Gastrocnemius medialis (tissue), 4 donors: Measurements from ENCODE around the gene ADGRL3. TPM values are rescaled to one million over a fixed set of nuclear protein-coding genes. Genes with fewer than 3 reads are reported as not detected.

Experiments
- ATAC-seq, 2 donors: fragments of 150-250 bp; one replicate each; pipeline ENCODE4 v1.9.1; 2016
- DNase-seq, 2 donors: peaks; one replicate each; pipeline ENCODE4 v3.0.0-alpha.2; 2019
- H3K27ac ChIP-seq, 4 donors: fragments of 200-600 bp; sonication (generic); 1 replicate in 1 of 4; 2 replicates in 3 of 4; pipeline ENCODE4 v1.5.1; 2016 to 2018; ENCODE audit warnings: mild to moderate bottlenecking in 2 of 4, moderate library complexity in 1 of 4
- H3K27me3 ChIP-seq, 3 donors: fragments of 200-600 bp; sonication (generic) in 2 of 3; 1 replicate in 1 of 3; 2 replicates in 2 of 3; pipeline versions ENCODE4 v1.5.1 to v1.6.0; 2016 to 2019; ENCODE audit warnings: mild to moderate bottlenecking in 1 of 3, moderate library complexity in 1 of 3
- H3K36me3 ChIP-seq, 2 donors: fragments of 200-600 bp; sonication (generic) in 1 of 2; one replicate each; pipeline ENCODE4 v1.5.1; 2017 to 2018
- H3K4me1 ChIP-seq, 2 donors: fragments of 200-600 bp; sonication (generic) in 1 of 2; one replicate each; pipeline ENCODE4 v1.5.1; 2016 to 2017; ENCODE audit warnings: mild to moderate bottlenecking in 2 of 2
- H3K4me3 ChIP-seq, 4 donors: fragments of 200-600 bp; sonication (generic) in 3 of 4; 1 replicate in 1 of 4; 2 replicates in 3 of 4; pipeline ENCODE4 v1.5.1; 2016 to 2019; ENCODE audit warnings: mild to moderate bottlenecking in 2 of 4
- H3K9me3 ChIP-seq, 3 donors: fragments of 200-600 bp; sonication (generic) in 2 of 3; 1 replicate in 1 of 3; 2 replicates in 2 of 3; pipeline ENCODE4 v1.5.1; 2016 to 2019
- POLR2A ChIP-seq, 2 donors: fragments of 450-650 bp; IDR thresholded peaks; one replicate each; pipeline ENCODE4 v1.6.1; 2017; ENCODE audit warnings: antibody characterized with exemption in 2 of 2, mild to moderate bottlenecking in 2 of 2, moderate library complexity in 2 of 2
- in situ Hi-C, 4 donors: fragments of 200-750 bp; cut with MboI; loops; one replicate each; pipeline versions ENCODE4 v1.15.0 to v1.8.0; 2017; ENCODE audit warnings: low sequenced_read_pairs in 4 of 4
- intact Hi-C: fragments of 100-400 bp; cut with DNase I; formaldehyde crosslinking; loops from one replicate; pipeline ENCODE4 v1.15.1; 2023; ENCODE audit warnings: low total_unique reads
- total RNA-seq, 4 donors: library from RNA; depleted of rRNA; stranded (reverse); fragments of >200 nt; gene quantifications; one replicate each; pipeline versions ENCODE4 v1.1.0 to v1.2.3, GENCODE V29; 2016
- TF ChIP-seq, protein P1 (sequence below), 5 experiments: fragments of 450-650 bp in 3 of 5; fragments of 200-600 bp in 2 of 5; sonication (generic) in 2 of 5; IDR thresholded peaks in 4 of 5; conservative IDR thresholded peaks in 1 of 5; 1 replicate in 4 of 5; 2 replicates in 1 of 5; pipeline ENCODE4 v1.5.1; 2016 to 2019; ENCODE audit warnings: antibody characterized with exemption in 5 of 5, mild to moderate bottlenecking in 3 of 5, moderate library complexity in 3 of 5

Gene ADGRL3
- total RNA-seq, 4 donors from 2014 or later = 0.69 to 2.2 (median 1.1) TPM

- Histone ChIP-seq H3K4me1 (no peaks in the 10 kb centered on the region), H3K27me3 (peaks cover 27 to 36% (median 28%) of the 10 kb centered on the region in 3 donors), H3K36me3 (no peaks in the 10 kb centered on the region), H3K27ac (no peak overlapping the region), H3K9me3 (no peaks in the 10 kb centered on the region), H3K4me3 (no peak overlapping the region)
- no peak for TF ChIP-seq POLR2A (IDR thresholded peaks at IDR 0.05)
- TF ChIP-seq, protein P1, sequence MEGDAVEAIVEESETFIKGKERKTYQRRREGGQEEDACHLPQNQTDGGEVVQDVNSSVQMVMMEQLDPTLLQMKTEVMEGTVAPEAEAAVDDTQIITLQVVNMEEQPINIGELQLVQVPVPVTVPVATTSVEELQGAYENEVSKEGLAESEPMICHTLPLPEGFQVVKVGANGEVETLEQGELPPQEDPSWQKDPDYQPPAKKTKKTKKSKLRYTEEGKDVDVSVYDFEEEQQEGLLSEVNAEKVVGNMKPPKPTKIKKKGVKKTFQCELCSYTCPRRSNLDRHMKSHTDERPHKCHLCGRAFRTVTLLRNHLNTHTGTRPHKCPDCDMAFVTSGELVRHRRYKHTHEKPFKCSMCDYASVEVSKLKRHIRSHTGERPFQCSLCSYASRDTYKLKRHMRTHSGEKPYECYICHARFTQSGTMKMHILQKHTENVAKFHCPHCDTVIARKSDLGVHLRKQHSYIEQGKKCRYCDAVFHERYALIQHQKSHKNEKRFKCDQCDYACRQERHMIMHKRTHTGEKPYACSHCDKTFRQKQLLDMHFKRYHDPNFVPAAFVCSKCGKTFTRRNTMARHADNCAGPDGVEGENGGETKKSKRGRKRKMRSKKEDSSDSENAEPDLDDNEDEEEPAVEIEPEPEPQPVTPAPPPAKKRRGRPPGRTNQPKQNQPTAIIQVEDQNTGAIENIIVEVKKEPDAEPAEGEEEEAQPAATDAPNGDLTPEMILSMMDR (IDR thresholded peaks at IDR 0.05 in 4 of 5, conservative IDR thresholded peaks at IDR 0.05 in 1 of 5) = no peak
- in situ Hi-C loops = no loop called here
- ATAC-seq (no peak), DNase-seq (no peak)
- intact Hi-C loops = no loop called here
Measured at GRCh38 chr4:61198686-61199085, 1.4 kb upstream of the ADGRL3 start.

DNA sequence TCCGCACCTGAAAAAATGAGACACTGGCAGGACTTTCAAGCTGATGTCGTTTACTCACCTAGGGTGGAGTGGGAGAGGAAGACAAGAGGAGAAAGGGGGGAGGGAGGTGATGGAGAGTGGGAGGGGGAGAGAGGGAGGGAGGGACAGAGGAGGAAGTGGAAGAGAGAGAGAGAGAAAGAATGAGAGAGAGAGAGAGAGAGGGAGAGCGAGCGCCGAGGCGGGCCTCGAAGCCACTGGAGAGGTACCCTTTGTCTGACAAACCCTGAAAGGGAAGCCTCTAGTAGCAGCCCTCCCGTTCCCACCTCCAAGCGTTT lies 296 bp upstream of the ADGRL3 start:
- DNase-seq (no peak), ATAC-seq (no peak)
- Histone ChIP-seq H3K4me3 (peak overlapping the region in 3 of 4 donors; percentile 47 to 49 (median 47)), H3K9me3 (no peaks in the 10 kb centered on the region), H3K4me1 (no peaks in the 10 kb centered on the region), H3K27ac (no peak overlapping the region), H3K27me3 (peaks cover 27 to 36% (median 33%) of the 10 kb centered on the region in 3 donors), H3K36me3 (no peaks in the 10 kb centered on the region)
- TF ChIP-seq POLR2A (IDR thresholded peaks at IDR 0.05) = no peak
- TF ChIP-seq, protein P1 (IDR thresholded peaks at IDR 0.05 in 4 of 5, conservative IDR thresholded peaks at IDR 0.05 in 1 of 5) = no peak
- in situ Hi-C loops = no loop called here
- intact Hi-C loops = no loop called here

GRCh38 chr4:61200916-61201526 lies 895 bp downstream of the ADGRL3 start:
- Histone ChIP-seq H3K27me3 (peaks cover 27 to 40% (median 36%) of the 10 kb centered on the region in 3 donors), H3K4me3 (peak overlapping the region; percentile 45 to 49 (median 47)), H3K4me1 (no peaks in the 10 kb centered on the region), H3K27ac (no peak overlapping the region), H3K36me3 (no peaks in the 10 kb centered on the region), H3K9me3 (no peaks in the 10 kb centered on the region)
- TF ChIP-seq, protein P1 (IDR thresholded peaks at IDR 0.05 in 4 of 5, conservative IDR thresholded peaks at IDR 0.05 in 1 of 5) = no peak
- no peak for TF ChIP-seq POLR2A (IDR thresholded peaks at IDR 0.05)
- ATAC-seq (no peak), DNase-seq (no peak)
- in situ Hi-C loops (no loop called here), intact Hi-C loops (no loop called here)

DNA sequence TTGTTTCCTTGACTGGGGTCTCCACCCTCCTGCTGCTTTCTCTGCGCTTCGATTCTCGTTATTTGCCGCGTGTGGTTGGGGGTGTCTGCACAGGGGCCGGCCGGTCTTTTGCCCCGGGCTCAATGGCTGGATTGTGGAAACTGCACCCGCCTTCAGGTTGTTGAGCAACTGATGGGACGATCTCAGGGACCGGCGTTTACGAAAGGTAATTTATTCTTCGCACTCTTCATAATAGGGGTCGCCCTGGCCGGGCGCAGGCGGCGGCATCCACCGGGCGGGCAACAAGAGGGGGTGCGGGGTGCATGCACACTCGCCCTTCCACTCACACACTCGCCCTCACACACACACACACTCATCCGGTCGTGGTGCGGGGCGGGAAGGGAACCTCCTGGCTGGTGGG lies 1.4 kb downstream of the ADGRL3 start:
- in situ Hi-C loops = no loop called here
- H3K4me3 ChIP-seq = peak overlapping the region; percentile 45 to 49 (median 47)
- no peaks in the 10 kb centered on the region for H3K4me1 ChIP-seq
- no peaks in the 10 kb centered on the region for H3K36me3 ChIP-seq
- intact Hi-C loops = no loop called here
- TF ChIP-seq, protein P1 (IDR thresholded peaks at IDR 0.05 in 4 of 5, conservative IDR thresholded peaks at IDR 0.05 in 1 of 5) = no peak
- ATAC-seq (no peak), DNase-seq (no peak)
- peaks cover 29 to 40% (median 36%) of the 10 kb centered on the region in 3 donors for H3K27me3 ChIP-seq
- H3K9me3 ChIP-seq = no peaks in the 10 kb centered on the region
- H3K27ac ChIP-seq = no peak overlapping the region
